CD4-positive, alpha-beta T cell (primary cell): ENCODE measurements around the gene UNC13B. TPM values are rescaled to one million over a fixed set of nuclear protein-coding genes. Genes with fewer than 3 reads are reported as not detected.

Source experiments
- ATAC-seq: fragments of 200-7000 bp; cut with Tn5 transposase; one replicate; pipeline ENCODE4 v1.10.0; 2022; ENCODE audit warnings: mild to moderate bottlenecking; ENCODE audit not compliant: poor library complexity
- CTCF ChIA-PET: fragments of 350-600 bp; sonication (Branson Sonifier 250); formaldehyde crosslinking; loops from one replicate; lab custom pipeline; 2021; ENCODE audit warnings: antibody characterized with exemption, inconsistent platforms; lab: Charles Lee
- POLR2A ChIA-PET: fragments of 350-600 bp; sonication (Branson Sonifier 250); formaldehyde crosslinking; loops from one replicate; lab custom pipeline; 2021; ENCODE audit warnings: antibody characterized with exemption, inconsistent platforms; lab: Charles Lee
- DNase-seq, 14 experiments: peaks; one replicate each; pipeline ENCODE4 v3.0.0-alpha.2; 2013 to 2020; ENCODE audit warnings: mixed read lengths in 2 of 14
- H3K27ac ChIP-seq, 2 donors: one replicate each; pipeline versions ENCODE4 v1.5.1 to v1.7.0; 2013; ENCODE audit warnings: low read length in 2 of 2, low read depth in 1 of 2, mild to moderate bottlenecking in 1 of 2
- H3K27me3 ChIP-seq, 2 experiments: 1 replicate in 1 of 2; 2 replicates in 1 of 2; pipeline versions ENCODE4 v1.6.1 to v1.7.0; 2013; ENCODE audit warnings: low read length in 2 of 2, control low read depth in 1 of 2, mild to moderate bottlenecking in 1 of 2, moderate library complexity in 1 of 2; ENCODE audit not compliant: insufficient read depth in 2 of 2, control insufficient read depth in 1 of 2
- H3K36me3 ChIP-seq: one replicate; pipeline ENCODE4 v1.6.1; 2013; ENCODE audit warnings: low read length, control low read depth; ENCODE audit not compliant: insufficient read depth
- H3K4me1 ChIP-seq: one replicate; pipeline ENCODE4 v1.6.1; 2013; ENCODE audit warnings: low read length, control low read depth; ENCODE audit not compliant: insufficient read depth
- H3K4me3 ChIP-seq: one replicate; pipeline ENCODE4 v1.5.1; 2013; ENCODE audit warnings: mild to moderate bottlenecking, low read length, moderate library complexity
- H3K9me3 ChIP-seq, 2 experiments: 1 replicate in 1 of 2; 2 replicates in 1 of 2; pipeline versions ENCODE4 v1.6.1 to v1.7.0; 2013; ENCODE audit warnings: low read length in 2 of 2, mild to moderate bottlenecking in 2 of 2, control low read depth in 1 of 2, moderate library complexity in 1 of 2; ENCODE audit not compliant: control insufficient read depth in 1 of 2, insufficient read depth in 1 of 2
- H3K27ac Mint-ChIP-seq: one replicate; pipeline ENCODE4 v1.8.0; 2020; ENCODE audit warnings: mixed read lengths
- H3K27me3 Mint-ChIP-seq: one replicate; pipeline ENCODE4 v1.8.0; 2021; ENCODE audit warnings: mixed read lengths
- H3K36me3 Mint-ChIP-seq: one replicate; pipeline ENCODE4 v1.8.0; 2021; ENCODE audit warnings: low read depth, mixed read lengths
- H3K4me1 Mint-ChIP-seq: one replicate; pipeline ENCODE4 v1.8.0; 2021; ENCODE audit warnings: low read depth, mixed read lengths
- H3K4me3 Mint-ChIP-seq: one replicate; pipeline ENCODE4 v1.8.0; 2020; ENCODE audit warnings: mild to moderate bottlenecking, mixed read lengths
- H3K9me3 Mint-ChIP-seq: one replicate; pipeline ENCODE4 v1.8.0; 2020; ENCODE audit warnings: mixed read lengths
- CTCF ChIP-seq: fragments of 200-600 bp; IDR thresholded peaks from one replicate; pipeline ENCODE4 v1.8.0; 2022; ENCODE audit warnings: antibody characterized with exemption, mild to moderate bottlenecking
- intact Hi-C, 2 experiments: fragments of 100-400 bp; cut with DNase I in 1 of 2; cut with micrococcal nuclease in 1 of 2; formaldehyde crosslinking; loops; one replicate each; pipeline versions ENCODE4 v1.15.1 to v1.9.0; 2023 to 2025; cut with DNase I, micrococcal nuclease
- total RNA-seq, 174 experiments: library from RNA in 2 of 174; stranded (reverse) in 2 of 174; gene quantifications; one replicate each; pipeline ENCODE4 v1.2.3 and lab custom pipeline; 2021 to 2026

The UNC13B gene
- total RNA-seq, 2 experiments from 2014 or later = 0.38 to 0.84 TPM

DNA sequence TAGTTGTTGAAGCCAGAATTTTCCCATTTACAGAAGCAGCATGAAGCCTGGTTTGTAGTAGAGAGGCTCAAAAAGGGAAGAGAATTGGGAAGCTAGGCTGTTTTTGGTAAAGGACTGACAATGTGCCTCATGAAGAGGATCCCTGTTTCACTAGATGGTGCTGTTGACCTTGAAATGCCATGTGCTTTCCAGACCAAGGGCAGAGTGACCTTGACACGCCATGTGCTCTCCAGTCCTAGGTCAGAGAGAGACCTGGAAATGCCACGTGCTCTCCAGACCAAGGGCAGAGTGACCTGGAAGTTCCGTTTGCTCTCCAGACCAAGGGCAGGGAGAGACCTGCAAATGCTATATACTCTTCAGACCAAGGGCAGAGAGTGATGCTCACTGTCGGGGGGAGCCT lies 32.0 kb downstream of the UNC13B start:
- no peak overlapping the region for H3K27ac Mint-ChIP-seq
- ChIA-PET CTCF (no interaction called here), POLR2A (no interaction called here)
- peaks cover 4% of the 10 kb centered on the region for H3K27me3 Mint-ChIP-seq
- H3K4me1 Mint-ChIP-seq = no peaks in the 10 kb centered on the region
- H3K27ac ChIP-seq = no peak overlapping the region
- H3K36me3 ChIP-seq = no peaks in the 10 kb centered on the region
- H3K36me3 Mint-ChIP-seq = peaks cover 5% of the 10 kb centered on the region
- no peak for ATAC-seq
- no peaks in the 10 kb centered on the region for H3K27me3 ChIP-seq
- H3K9me3 ChIP-seq = peaks cover 11 to 27% of the 10 kb centered on the region in 2 experiments
- intact Hi-C loops = no loop called here
- peaks cover 9% of the 10 kb centered on the region for H3K9me3 Mint-ChIP-seq
- H3K4me1 ChIP-seq = no peaks in the 10 kb centered on the region
- no peak overlapping the region for H3K4me3 Mint-ChIP-seq
- DNase-seq = no peak
- no peak for TF ChIP-seq CTCF
- H3K4me3 ChIP-seq = no peak overlapping the region

DNA sequence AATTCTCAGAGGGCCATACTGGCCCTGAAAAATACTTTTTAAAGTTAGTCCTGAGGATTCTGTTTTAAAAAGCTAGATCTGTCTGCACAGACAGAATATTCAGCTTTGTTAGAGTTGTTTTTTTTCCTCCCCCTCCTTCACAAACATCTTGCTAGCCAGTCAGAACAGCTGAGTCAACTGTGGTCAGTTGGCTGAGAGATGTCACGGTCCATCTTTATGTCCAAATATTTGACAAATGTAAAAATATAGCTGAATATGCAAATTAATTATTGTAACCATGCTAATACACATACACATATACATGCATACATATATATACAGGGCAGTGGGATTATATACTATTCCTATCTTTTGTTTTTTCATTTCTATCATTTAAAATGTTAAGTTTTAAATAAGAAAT lies 33.9 kb downstream of the UNC13B start:
- H3K36me3 Mint-ChIP-seq = peaks cover 5% of the 10 kb centered on the region
- intact Hi-C loops = no loop called here
- ATAC-seq (no peak), DNase-seq (no peak)
- no peaks in the 10 kb centered on the region for H3K4me1 Mint-ChIP-seq
- Histone ChIP-seq H3K4me3 (no peak overlapping the region), H3K27ac (no peak overlapping the region), H3K4me1 (no peaks in the 10 kb centered on the region), H3K36me3 (no peaks in the 10 kb centered on the region), H3K9me3 (peaks cover 10 to 27% of the 10 kb centered on the region in 2 experiments), H3K27me3 (no peaks in the 10 kb centered on the region)
- H3K9me3 Mint-ChIP-seq = peaks cover 9% of the 10 kb centered on the region
- H3K4me3 Mint-ChIP-seq = no peak overlapping the region
- peaks cover 4% of the 10 kb centered on the region for H3K27me3 Mint-ChIP-seq
- no peak for TF ChIP-seq CTCF
- ChIA-PET POLR2A (no interaction called here), CTCF (no interaction called here)
- no peak overlapping the region for H3K27ac Mint-ChIP-seq

DNA sequence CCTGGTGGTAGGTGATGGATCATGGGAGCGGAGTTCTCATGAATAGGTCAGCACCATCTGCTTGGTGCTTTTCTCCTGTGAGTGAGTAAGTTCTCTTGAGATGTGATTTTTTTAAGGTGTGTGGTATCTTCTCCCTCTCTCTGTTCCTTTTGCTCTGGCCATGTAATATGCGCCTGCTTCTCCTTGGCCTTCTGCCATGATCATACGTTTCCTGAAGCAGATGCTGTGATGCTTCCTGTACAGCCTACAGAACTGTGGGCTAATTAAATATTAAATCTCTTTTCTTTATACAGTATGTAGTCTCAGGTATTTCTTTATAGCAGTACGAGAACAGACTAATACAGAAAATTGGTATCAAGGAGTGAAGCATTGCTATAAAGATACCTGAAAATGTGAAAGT lies 36.4 kb downstream of the UNC13B start:
- H3K9me3 Mint-ChIP-seq = peaks cover 10% of the 10 kb centered on the region
- H3K36me3 Mint-ChIP-seq = peaks cover 5% of the 10 kb centered on the region

More for the DNA sequence above, 36.4 kb downstream of the UNC13B start:
- Histone ChIP-seq H3K36me3 (no peaks in the 10 kb centered on the region), H3K4me3 (no peak overlapping the region), H3K27ac (no peak overlapping the region), H3K9me3 (peaks cover 10 to 11% of the 10 kb centered on the region in 2 experiments), H3K4me1 (no peaks in the 10 kb centered on the region), H3K27me3 (no peaks in the 10 kb centered on the region)
- DNase-seq = no peak
- no peak for ATAC-seq
- POLR2A ChIA-PET = no interaction called here
- Mint-ChIP-seq H3K4me1 (no peaks in the 10 kb centered on the region), H3K27ac (no peak overlapping the region), H3K27me3 (peaks cover 4% of the 10 kb centered on the region), H3K4me3 (no peak overlapping the region)
- CTCF ChIA-PET = no interaction called here
- intact Hi-C loops = no loop called here
- TF ChIP-seq CTCF = no peak
